ENCODE measurements around the gene ISLR.

ISLR gene

GRCh38 chr15:74215958-74216357 is 42.4 kb downstream of the ISLR start:
- Histone ChIP-seq H3K4me3 (ENCODE audit: low read depth in 1 of 2, low read length in 2 of 2) (no peak overlapping the region), H3K27me3 (ENCODE audit: insufficient read depth, low read length, poor library complexity) (peaks cover 3% of the 10 kb centered on the region), H2AFZ (ENCODE audit: low read depth, low read length) (no peak overlapping the region), H3K27ac (ENCODE audit: low read length) (no peak overlapping the region), H3K4me2 (ENCODE audit: insufficient read depth, low read length) (no peak overlapping the region), H3K9ac (ENCODE audit: low read depth, low read length) (no peak overlapping the region), H3K36me3 (ENCODE audit: insufficient read depth, low read length) (no peaks in the 10 kb centered on the region), H3K4me1 (ENCODE audit: insufficient read depth, low read length) (no peaks in the 10 kb centered on the region), H3K9me3 (ENCODE audit: insufficient read depth, low read length, severe bottlenecking) (no peaks in the 10 kb centered on the region), H3K79me2 (ENCODE audit: insufficient read depth, low read length) (no peaks in the 10 kb centered on the region), H4K20me1 (ENCODE audit: insufficient read depth, low read length) (no peaks in the 10 kb centered on the region)
- DNase-seq (no peak), ATAC-seq (ENCODE audit: insufficient read depth, low read depth) (no peak)
- no peak for TF ChIP-seq CTCF (IDR thresholded peaks at IDR 0.05; ENCODE audit: borderline replicate concordance, extremely low read depth, low read length, poor library complexity, severe bottlenecking)
- TF ChIP-seq EZH2 (IDR thresholded peaks at IDR 0.05; ENCODE audit: borderline replicate concordance, low read depth, low read length, severe bottlenecking), result no peak

- no peak overlapping the region for H3K27ac ChIP-seq (ENCODE audit: low read length)
- no peaks in the 10 kb centered on the region for H4K20me1 ChIP-seq (ENCODE audit: insufficient read depth, low read length)
- H3K9ac ChIP-seq (ENCODE audit: low read depth, low read length), result no peak overlapping the region
- no peak overlapping the region for H3K4me2 ChIP-seq (ENCODE audit: insufficient read depth, low read length)
- H3K27me3 ChIP-seq (ENCODE audit: insufficient read depth, low read length, poor library complexity), result peaks cover 3% of the 10 kb centered on the region
- no peak overlapping the region for H2AFZ ChIP-seq (ENCODE audit: low read depth, low read length)
- TF ChIP-seq EZH2 (IDR thresholded peaks at IDR 0.05; ENCODE audit: borderline replicate concordance, low read depth, low read length, severe bottlenecking), result no peak
- TF ChIP-seq CTCF (IDR thresholded peaks at IDR 0.05; ENCODE audit: borderline replicate concordance, extremely low read depth, low read length, poor library complexity, severe bottlenecking), result no peak
- ATAC-seq (ENCODE audit: insufficient read depth, low read depth) (no peak), DNase-seq (no peak)
- H3K36me3 ChIP-seq (ENCODE audit: insufficient read depth, low read length), result no peaks in the 10 kb centered on the region
- H3K79me2 ChIP-seq (ENCODE audit: insufficient read depth, low read length), result no peaks in the 10 kb centered on the region
- H3K9me3 ChIP-seq (ENCODE audit: insufficient read depth, low read length, severe bottlenecking), result no peaks in the 10 kb centered on the region
- H3K4me1 ChIP-seq (ENCODE audit: insufficient read depth, low read length), result no peaks in the 10 kb centered on the region
- no peak overlapping the region for H3K4me3 ChIP-seq (ENCODE audit: low read depth in 1 of 2, low read length in 2 of 2)
These were observed 43.4 kb downstream of the ISLR start for GRCh38 chr15:74216949-74217348.

GRCh38 chr15:74217907-74218885 is 44.7 kb downstream of the ISLR start:
- no peak overlapping the region for H3K27ac ChIP-seq (ENCODE audit: low read length)
- no peaks in the 10 kb centered on the region for H3K36me3 ChIP-seq (ENCODE audit: insufficient read depth, low read length)
- H3K4me2 ChIP-seq (ENCODE audit: insufficient read depth, low read length), result no peak overlapping the region
- ATAC-seq (ENCODE audit: insufficient read depth, low read depth), result no peak
- no peaks in the 10 kb centered on the region for H3K79me2 ChIP-seq (ENCODE audit: insufficient read depth, low read length)
- H3K9me3 ChIP-seq (ENCODE audit: insufficient read depth, low read length, severe bottlenecking), result no peaks in the 10 kb centered on the region
- H4K20me1 ChIP-seq (ENCODE audit: insufficient read depth, low read length), result no peaks in the 10 kb centered on the region
- DNase-seq, result no peak
- H3K4me3 ChIP-seq (ENCODE audit: low read depth in 1 of 2, low read length in 2 of 2), result no peak overlapping the region
- TF ChIP-seq EZH2 (IDR thresholded peaks at IDR 0.05; ENCODE audit: borderline replicate concordance, low read depth, low read length, severe bottlenecking) (no peak), CTCF (IDR thresholded peaks at IDR 0.05; ENCODE audit: borderline replicate concordance, extremely low read depth, low read length, poor library complexity, severe bottlenecking) (no peak)
- no peak overlapping the region for H3K9ac ChIP-seq (ENCODE audit: low read depth, low read length)
- H3K4me1 ChIP-seq (ENCODE audit: insufficient read depth, low read length), result no peaks in the 10 kb centered on the region
- H2AFZ ChIP-seq (ENCODE audit: low read depth, low read length), result no peak overlapping the region
- H3K27me3 ChIP-seq (ENCODE audit: insufficient read depth, low read length, poor library complexity), result peaks cover 3% of the 10 kb centered on the region
